A549 (cell line): ENCODE results near the gene MYO1H. TPM values are rescaled to one million over a fixed set of nuclear protein-coding genes. Genes with fewer than 3 reads are reported as not detected.

Source experiments
- ATAC-seq, 2 experiments: fragments of 200-7000 bp in 1 of 2; fragments of >200 bp in 1 of 2; cut with Nextera tagmentation in 1 of 2; cut with Tn5 transposase in 1 of 2; 3 replicates each; pipeline versions ENCODE4 v1.8.0 to v1.9.1; 2018 to 2020; ENCODE audit warnings: mild to moderate bottlenecking in 1 of 2, moderate library complexity in 1 of 2
- CTCF ChIA-PET: fragments of 300-600 bp; sonication (Branson Sonifier 250); formaldehyde crosslinking; extraction: SDS; loops from one replicate; lab custom pipeline; 2021; ENCODE audit warnings: antibody characterized with exemption, inconsistent platforms; lab: Yijun Ruan, JAX
- POLR2A ChIA-PET: fragments of 350-600 bp; formaldehyde crosslinking; extraction: SDS; loops from one replicate; lab custom pipeline; 2021; ENCODE audit warnings: antibody characterized with exemption, inconsistent platforms; lab: Yijun Ruan, JAX
- DNase-seq, 2 experiments: peaks; one replicate each; pipeline versions ENCODE4 v3.0.0 to v3.0.0-alpha.2; 2011 to 2016; ENCODE audit warnings: low read depth in 1 of 2, low spot score in 1 of 2
- FAIRE-seq: peaks from 2 replicates; lab custom pipeline; 2011; peaks lifted over from hg19 to GRCh38; lab: Jason Lieb, UNC
- H3K27ac ChIP-seq, 2 experiments: fragments of >200 bp; sonication (Bioruptor Twin); formaldehyde crosslinking; 3 replicates each; pipeline ENCODE4 v1.5.1; 2016 to 2017
- H3K4me1 ChIP-seq: fragments of >200 bp; sonication (Bioruptor Twin); formaldehyde crosslinking; 3 replicates; pipeline ENCODE4 v1.6.1; 2016
- H3K4me2 ChIP-seq: fragments of >200 bp; sonication (Bioruptor Twin); formaldehyde crosslinking; 3 replicates; pipeline ENCODE4 v1.6.1; 2016
- H3K4me3 ChIP-seq: fragments of >200 bp; sonication (Bioruptor Twin); formaldehyde crosslinking; 3 replicates; pipeline ENCODE4 v1.5.1; 2016
- H3K9me3 ChIP-seq: fragments of >200 bp; sonication (Bioruptor Twin); formaldehyde crosslinking; 3 replicates; pipeline ENCODE4 v1.6.1; 2016
- BCL3 ChIP-seq: fragments of >200 bp; sonication (Bioruptor Twin); formaldehyde crosslinking; IDR thresholded peaks from 3 replicates; pipeline ENCODE4 v1.6.1; 2016
- BHLHE40 ChIP-seq: IDR thresholded peaks from 2 replicates; pipeline ENCODE4 v1.6.1; 2012; ENCODE audit warnings: low read depth, low read length, inconsistent platforms
- CBX2 ChIP-seq: fragments of 200-600 bp; sonication (generic); IDR thresholded peaks from 2 replicates; pipeline ENCODE4 v1.6.1; 2016; ENCODE audit warnings: low read depth, mild to moderate bottlenecking, borderline replicate concordance
- CHD2 ChIP-seq: fragments of 150-350 bp; IDR thresholded peaks from 2 replicates; pipeline ENCODE4 v1.6.1; 2014; ENCODE audit warnings: low read length; ENCODE audit not compliant: partially characterized antibody
- CTCF ChIP-seq: fragments of >200 bp; sonication (Bioruptor Twin); formaldehyde crosslinking; IDR thresholded peaks from 3 replicates; pipeline ENCODE4 v1.5.1; 2016
- EP300 ChIP-seq, 2 experiments: fragments of >200 bp; sonication (Bioruptor Twin); formaldehyde crosslinking; IDR thresholded peaks; 2 replicates in 1 of 2; 3 replicates in 1 of 2; pipeline ENCODE4 v1.6.1; 2016 to 2017
- FOSB ChIP-seq: fragments of 250-450 bp; sonication (Bioruptor Pico); IDR thresholded peaks from 2 replicates; pipeline ENCODE4 v1.5.0; 2020; ENCODE audit warnings: mild to moderate bottlenecking, moderate library complexity
- GATA3 ChIP-seq: IDR thresholded peaks from 2 replicates; pipeline ENCODE4 v1.6.1; 2012; ENCODE audit warnings: borderline replicate concordance
- HDAC2 ChIP-seq: fragments of 200-600 bp; sonication (generic); IDR thresholded peaks from 2 replicates; pipeline ENCODE4 v1.6.1; 2016
- HEYL ChIP-seq: fragments of 250-450 bp; sonication (Bioruptor Pico); IDR thresholded peaks from 2 replicates; pipeline ENCODE4 v1.8.0; 2021; ENCODE audit warnings: mild to moderate bottlenecking, moderate library complexity
- HOXA7 ChIP-seq: fragments of 250-450 bp; sonication (Bioruptor Pico); IDR thresholded peaks from 2 replicates; pipeline ENCODE4 v1.5.0; 2020; ENCODE audit warnings: mild to moderate bottlenecking, moderate library complexity
- HOXB13 ChIP-seq: fragments of 250-450 bp; sonication (Bioruptor Pico); IDR thresholded peaks from 2 replicates; pipeline ENCODE4 v1.5.0; 2020; ENCODE audit warnings: low read depth, mild to moderate bottlenecking, moderate library complexity
- JUN ChIP-seq, 2 experiments: fragments of >200 bp; sonication (Bioruptor Twin); formaldehyde crosslinking; IDR thresholded peaks; 2 replicates in 1 of 2; 3 replicates in 1 of 2; pipeline ENCODE4 v1.6.1; 2016 to 2017
- KDM5A ChIP-seq: fragments of 200-600 bp; sonication (generic); IDR thresholded peaks from 2 replicates; pipeline ENCODE4 v1.6.1; 2016; ENCODE audit warnings: antibody characterized with exemption, mild to moderate bottlenecking
- MAFK ChIP-seq: fragments of 450-650 bp; IDR thresholded peaks from 2 replicates; pipeline ENCODE4 v1.6.1; 2014; ENCODE audit not compliant: partially characterized antibody
- MAX ChIP-seq: IDR thresholded peaks from 2 replicates; pipeline ENCODE4 v1.6.1; 2012
- MYC ChIP-seq: IDR thresholded peaks from 2 replicates; pipeline ENCODE4 v1.6.1; 2012; ENCODE audit warnings: mild to moderate bottlenecking, inconsistent platforms, low read length, improper control_type of control experiment, borderline replicate concordance
- POLR2A ChIP-seq: IDR thresholded peaks from 2 replicates; pipeline ENCODE4 v1.6.1; 2012; ENCODE audit warnings: mild to moderate bottlenecking, low read length
- POLR2AphosphoS2 ChIP-seq: conservative IDR thresholded peaks from 2 replicates; pipeline ENCODE4 v1.6.1; 2012; ENCODE audit warnings: low read length, improper control_type of control experiment, inconsistent platforms
- RARB ChIP-seq: fragments of 250-450 bp; sonication (Bioruptor Pico); IDR thresholded peaks from 2 replicates; pipeline ENCODE4 v1.8.0; 2021; ENCODE audit warnings: mild to moderate bottlenecking, moderate library complexity
- RNF2 ChIP-seq: fragments of 200-600 bp; sonication (generic); IDR thresholded peaks from 2 replicates; pipeline ENCODE4 v1.6.1; 2016; ENCODE audit warnings: low read depth, mild to moderate bottlenecking, antibody characterized with exemption, moderate library complexity, borderline replicate concordance
- TFCP2L1 ChIP-seq: fragments of 250-450 bp; sonication (Bioruptor Pico); IDR thresholded peaks from 2 replicates; pipeline ENCODE4 v1.5.0; 2021; ENCODE audit warnings: mild to moderate bottlenecking
- TP53 ChIP-seq: fragments of 250-450 bp; sonication (Bioruptor Pico); IDR thresholded peaks from 2 replicates; pipeline ENCODE4 v1.5.0; 2021; ENCODE audit warnings: mild to moderate bottlenecking, moderate library complexity
- ZC3H11A ChIP-seq: fragments of 450-650 bp; IDR thresholded peaks from 2 replicates; pipeline ENCODE4 v1.6.1; 2014; ENCODE audit warnings: antibody characterized with exemption, mild to moderate bottlenecking
- WGBS: methylation state at CpG from one replicate; pipeline ENCODE4 v1.1.6; 2017; ENCODE audit errors: missing lambda C conversion rate; 5-methylcytosine and 5-hydroxymethylcytosine counted together
- polyA plus RNA-seq, 4 experiments: library from polyadenylated mRNA; depleted of rRNA in 3 of 4; stranded (reverse); fragments of >200 nt; fragmentation: RNase III in 1 of 4; extraction: RNeasy Plus Mini Kit Qiagen cat#74134 plus additional on column Dnase treatment in 1 of 4; gene quantifications; 2 replicates in 3 of 4; 3 replicates in 1 of 4; pipeline ENCODE4 v1.2.3, GENCODE V29; 2011 to 2017
- TF ChIP-seq, protein P1 (sequence below): fragments of 450-650 bp; IDR thresholded peaks from 2 replicates; pipeline ENCODE4 v1.6.1; 2014; ENCODE audit warnings: antibody characterized with exemption

Gene MYO1H
- polyA plus RNA-seq, 2 of the 4 experiments (the other 2 are of a cell fraction): not detected

GRCh38 chr12:109329003-109329402, 18.7 kb upstream of the MYO1H start:
- CTCF ChIA-PET: interaction anchor here (0.7 kb wide), 1 partner anchor 340 kb away, joined by 3 read pairs; no protein-coding TSS in a partner anchor

GRCh38 chr12:109329686-109330085, 18.0 kb upstream of the MYO1H start:
- H3K4me3 ChIP-seq: no peak overlapping the region
- no peak for TF ChIP-seq HOXB13 (CRISPR knock-in tag)
- no peak for TF ChIP-seq BCL3
- no peak for TF ChIP-seq RARB
- no peak for TF ChIP-seq KDM5A
- TF ChIP-seq FOSB (CRISPR knock-in tag): no peak
- TF ChIP-seq HEYL (CRISPR knock-in tag): no peak
- no peak for TF ChIP-seq MAFK
- TF ChIP-seq, protein P1, sequence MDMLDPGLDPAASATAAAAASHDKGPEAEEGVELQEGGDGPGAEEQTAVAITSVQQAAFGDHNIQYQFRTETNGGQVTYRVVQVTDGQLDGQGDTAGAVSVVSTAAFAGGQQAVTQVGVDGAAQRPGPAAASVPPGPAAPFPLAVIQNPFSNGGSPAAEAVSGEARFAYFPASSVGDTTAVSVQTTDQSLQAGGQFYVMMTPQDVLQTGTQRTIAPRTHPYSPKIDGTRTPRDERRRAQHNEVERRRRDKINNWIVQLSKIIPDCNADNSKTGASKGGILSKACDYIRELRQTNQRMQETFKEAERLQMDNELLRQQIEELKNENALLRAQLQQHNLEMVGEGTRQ: no peak
- TF ChIP-seq POLR2AphosphoS2: no peak
- TF ChIP-seq BHLHE40: no peak
- TF ChIP-seq RNF2: no peak
- TF ChIP-seq CTCF: no peak
- no peak for TF ChIP-seq TP53 (CRISPR knock-in tag)
- no peak for TF ChIP-seq CBX2
- no peak for TF ChIP-seq HDAC2
- no peak for TF ChIP-seq MYC
- H3K27ac ChIP-seq: no peak overlapping the region
- H3K4me2 ChIP-seq: no peak overlapping the region
- CTCF ChIA-PET: no interaction called here
- FAIRE-seq (no peak), ATAC-seq (no peak), DNase-seq (no peak)
- WGBS: 53% methylated on average over 7 of the region's 7 CpGs
- H3K4me1 ChIP-seq: no peaks in the 10 kb centered on the region
- no peaks in the 10 kb centered on the region for H3K9me3 ChIP-seq
- POLR2A ChIA-PET: no interaction called here

More at GRCh38 chr12:109329003-109329402, 18.7 kb upstream of the MYO1H start:
- no peaks in the 10 kb centered on the region for H3K4me1 ChIP-seq
- no peak for FAIRE-seq
- H3K27ac ChIP-seq: no peak overlapping the region
- whole genome bisulfite sequencing: 45% methylated on average over 3 of the region's 3 CpGs
- POLR2A ChIA-PET: no interaction called here
- no peaks in the 10 kb centered on the region for H3K9me3 ChIP-seq
- no peak overlapping the region for H3K4me2 ChIP-seq
- TF ChIP-seq, protein P1: no peak
- TF ChIP-seq JUN (IDR thresholded peaks at IDR 0.05) (no peak), POLR2A (no peak)
- ATAC-seq: no peak
- H3K4me3 ChIP-seq: no peak overlapping the region
- no peak for DNase-seq

DNA sequence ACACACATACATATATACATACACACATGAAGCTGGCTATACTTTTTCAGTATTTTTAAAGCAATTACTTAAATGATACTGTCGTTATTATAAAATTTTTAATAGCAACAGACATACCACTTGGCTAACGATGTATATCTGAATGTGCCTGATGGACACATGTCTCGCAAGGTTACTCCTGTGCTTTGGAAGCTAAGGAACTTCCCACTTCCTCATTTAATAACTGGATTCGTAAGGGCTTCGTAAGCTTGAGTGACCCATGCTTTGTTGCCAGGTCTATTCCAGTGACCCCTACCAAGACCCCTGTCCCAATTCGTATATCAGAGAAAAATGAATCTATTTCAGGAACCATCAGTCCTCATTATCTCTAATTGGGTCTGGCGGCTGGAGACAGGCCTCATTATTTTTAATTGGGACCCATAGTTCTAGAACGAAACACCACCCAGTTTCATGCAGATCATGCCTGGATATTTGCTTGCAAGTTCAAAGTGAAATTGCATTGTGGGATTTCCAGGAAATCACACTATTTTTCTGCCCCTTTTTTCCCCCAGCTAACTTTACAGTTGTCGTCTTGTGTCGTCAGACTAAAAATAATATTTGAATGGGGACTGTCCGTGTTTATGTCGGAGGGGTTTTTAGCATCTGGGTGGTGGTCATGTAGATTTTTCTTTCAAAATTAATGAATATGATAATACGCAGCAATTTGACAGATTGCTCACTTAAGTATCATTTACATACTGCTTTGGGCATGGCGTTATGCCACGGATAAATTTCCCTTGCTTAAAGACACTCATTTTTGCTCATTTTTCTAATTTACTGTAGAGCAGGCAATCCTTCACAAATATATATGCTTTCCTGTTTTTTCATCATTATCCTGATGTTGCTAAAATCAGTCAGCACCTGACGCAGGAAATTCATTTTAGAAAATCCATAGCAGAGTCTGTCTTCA, 17.1 kb upstream of the MYO1H start:
- no peak for FAIRE-seq
- POLR2A ChIA-PET: no interaction called here
- Histone ChIP-seq H3K27ac (no peak overlapping the region), H3K9me3 (no peaks in the 10 kb centered on the region), H3K4me1 (no peaks in the 10 kb centered on the region), H3K4me3 (no peak overlapping the region), H3K4me2 (no peak overlapping the region)
- CTCF ChIA-PET: interaction anchor here (0.7 to 1.9 kb wide), 5 partner anchors 29 to 100 kb away, joined by 3 to 6 read pairs (median 3); no protein-coding TSS in a partner anchor
- WGBS: 82% methylated on average over 16 of the region's 16 CpGs
- no peak for DNase-seq
- no peak for ATAC-seq
- TF ChIP-seq MAFK: no peak
- TF ChIP-seq CTCF: no peak
- TF ChIP-seq ZC3H11A: no peak
- TF ChIP-seq MAX: no peak
- no peak for TF ChIP-seq RARB
- TF ChIP-seq GATA3: no peak
- TF ChIP-seq, protein P1: no peak
- TF ChIP-seq EP300 (IDR thresholded peaks at IDR 0.05): no peak
- TF ChIP-seq RNF2: no peak
- TF ChIP-seq CHD2: no peak
- no peak for TF ChIP-seq HOXA7 (CRISPR knock-in tag)
- no peak for TF ChIP-seq TFCP2L1 (CRISPR knock-in tag)
